GM19452 (cell line): Measurements from ENCODE around the gene RSPRY1.
"Not testable (repeated sequence)": the region's sequence is repeated elsewhere in the genome, so short reads cannot be mapped to it uniquely, and the experiment has no call there.

ENCODE experiments used
- ATAC-seq: cut with Tn5 transposase; IDR thresholded peaks from one replicate; pipeline ENCODE4 v1.9.1; 2021; ENCODE audit not compliant: unreplicated experiment

RSPRY1 gene

DNA sequence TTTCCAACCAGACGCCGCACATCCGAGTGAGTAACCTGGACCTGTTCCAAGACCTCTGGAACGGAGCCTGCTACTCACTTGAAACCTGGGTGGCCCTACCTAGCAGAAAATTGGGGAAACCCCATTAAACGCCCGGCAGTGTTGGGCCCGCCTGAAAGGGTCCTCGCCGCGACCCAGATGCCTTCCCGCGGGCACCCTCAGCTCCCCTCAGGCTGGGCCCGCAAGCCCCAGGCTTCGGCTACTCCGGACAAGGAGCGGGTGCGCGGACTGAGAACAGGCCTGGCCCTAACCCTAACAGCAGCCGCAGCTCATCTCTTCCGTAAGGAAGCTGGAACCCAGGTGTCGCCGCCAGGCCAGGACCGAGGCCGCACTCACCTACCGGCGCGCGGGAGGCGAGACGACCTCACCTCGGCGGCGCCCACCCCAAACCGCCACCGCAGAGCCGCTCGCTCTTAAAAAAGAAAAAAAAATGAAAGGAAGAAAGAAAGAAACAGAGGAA, 634 bp upstream of the RSPRY1 start:
- peak; percentile 39 for ATAC-seq

DNA sequence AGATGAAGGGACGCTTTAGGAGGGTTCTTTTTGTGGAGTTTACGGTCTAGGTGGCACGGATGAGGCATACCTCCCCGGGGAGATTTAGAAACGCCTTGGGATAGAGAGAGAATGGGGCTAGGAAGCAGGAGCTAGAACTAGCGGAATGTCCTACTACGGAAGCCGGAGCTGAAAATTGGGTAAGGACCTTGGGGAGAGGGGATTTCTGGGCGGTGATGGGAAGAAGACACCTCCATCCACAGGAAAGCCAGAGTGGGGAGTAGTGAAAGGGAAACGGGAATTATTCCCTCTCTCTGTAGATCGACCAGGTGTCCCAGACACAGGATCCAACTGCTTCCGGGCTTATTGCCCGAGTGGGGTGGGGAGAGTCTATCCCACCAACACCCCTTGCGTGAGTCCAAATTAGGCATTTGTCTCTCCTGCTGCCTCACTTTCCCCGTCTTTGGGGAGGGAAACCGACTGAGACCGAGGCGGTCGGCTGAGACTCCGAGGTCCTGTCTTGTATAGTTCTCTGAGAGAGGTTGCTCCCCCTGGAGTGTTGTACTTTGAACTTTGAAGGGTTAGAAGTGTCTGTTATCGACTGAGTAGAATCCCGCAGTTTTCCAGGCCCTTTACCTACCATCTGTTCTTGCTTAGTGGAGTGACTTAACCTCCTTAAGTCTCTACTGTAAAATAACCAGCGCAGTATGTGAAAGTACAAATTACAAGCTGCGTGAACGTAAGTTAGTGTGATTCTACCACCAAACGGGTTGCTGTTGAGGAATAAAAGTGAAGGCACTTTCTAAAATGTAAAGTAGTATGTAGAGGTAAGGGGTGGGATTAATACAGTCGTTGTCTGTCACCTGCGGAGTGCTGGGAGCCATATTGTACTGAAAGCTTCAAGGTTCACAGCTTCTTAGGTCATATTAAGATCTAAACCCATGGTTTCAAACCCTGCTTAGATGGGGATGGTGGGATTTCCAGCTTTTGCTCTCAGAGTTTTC, 1.0 kb downstream of the RSPRY1 start:
- no peak for ATAC-seq

- ATAC-seq: not testable (repeated sequence)
These were observed 2.0 kb downstream of the RSPRY1 start for GRCh38 chr16:57187902-57188710.

DNA sequence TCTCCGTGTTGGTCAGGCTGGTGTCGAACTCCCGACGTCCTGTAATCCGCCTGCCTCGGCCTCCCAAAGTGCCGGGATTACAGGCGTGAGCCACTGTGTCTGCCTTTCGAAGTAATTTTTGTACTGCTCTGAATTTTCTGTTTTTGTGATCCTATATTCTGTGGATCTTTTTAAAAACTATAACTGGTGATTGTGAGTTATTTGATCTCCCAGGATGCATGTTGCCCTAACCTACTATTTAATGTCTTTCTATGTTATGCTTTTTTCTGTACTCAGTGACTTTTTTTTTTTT, 2.5 kb downstream of the RSPRY1 start:
- ATAC-seq: no peak

DNA sequence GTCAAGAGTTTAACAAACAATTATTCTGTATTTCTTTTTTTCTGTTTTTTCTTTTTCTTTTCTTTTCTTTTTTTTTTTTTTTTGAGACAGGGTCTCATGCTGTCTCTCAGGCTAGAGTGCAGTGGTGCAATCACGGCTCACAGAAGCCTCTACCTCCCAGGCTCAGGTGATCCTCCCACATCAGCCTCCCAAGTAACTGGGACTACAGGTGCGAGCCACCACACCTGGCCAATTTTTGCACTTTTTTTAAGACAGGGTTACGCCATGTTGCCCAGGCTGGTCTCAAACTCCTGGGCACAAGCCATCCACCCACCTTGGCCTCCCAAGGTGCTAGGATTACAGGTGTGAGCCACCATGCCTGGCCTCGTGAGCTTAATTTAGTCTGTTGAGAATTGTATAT, 3.4 kb downstream of the RSPRY1 start:
- ATAC-seq: not testable (repeated sequence)

- no peak for ATAC-seq
These were observed 4.0 kb downstream of the RSPRY1 start for GRCh38 chr16:57190136-57190535.

- ATAC-seq: no peak
These were observed 5.0 kb downstream of the RSPRY1 start for GRCh38 chr16:57191056-57191571.

DNA sequence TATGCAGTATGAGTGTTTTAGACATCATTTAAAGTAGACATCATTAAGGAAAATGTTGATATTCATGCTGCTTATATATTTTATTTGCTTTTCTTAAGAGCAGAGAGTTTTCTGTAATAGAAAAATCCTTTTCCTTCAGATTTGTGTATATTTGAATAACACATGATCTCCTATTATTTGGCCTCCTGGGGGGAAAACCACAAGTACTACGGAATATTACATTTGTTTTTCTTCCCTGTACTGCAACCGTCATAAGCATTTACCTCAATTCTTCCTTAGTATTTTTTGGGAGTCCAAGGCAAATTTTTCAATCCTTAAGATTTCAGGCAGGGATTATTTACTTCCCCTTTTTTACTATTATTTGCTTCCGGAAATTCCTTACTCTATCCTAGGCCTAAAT, 6.0 kb downstream of the RSPRY1 start:
- ATAC-seq: no peak

DNA sequence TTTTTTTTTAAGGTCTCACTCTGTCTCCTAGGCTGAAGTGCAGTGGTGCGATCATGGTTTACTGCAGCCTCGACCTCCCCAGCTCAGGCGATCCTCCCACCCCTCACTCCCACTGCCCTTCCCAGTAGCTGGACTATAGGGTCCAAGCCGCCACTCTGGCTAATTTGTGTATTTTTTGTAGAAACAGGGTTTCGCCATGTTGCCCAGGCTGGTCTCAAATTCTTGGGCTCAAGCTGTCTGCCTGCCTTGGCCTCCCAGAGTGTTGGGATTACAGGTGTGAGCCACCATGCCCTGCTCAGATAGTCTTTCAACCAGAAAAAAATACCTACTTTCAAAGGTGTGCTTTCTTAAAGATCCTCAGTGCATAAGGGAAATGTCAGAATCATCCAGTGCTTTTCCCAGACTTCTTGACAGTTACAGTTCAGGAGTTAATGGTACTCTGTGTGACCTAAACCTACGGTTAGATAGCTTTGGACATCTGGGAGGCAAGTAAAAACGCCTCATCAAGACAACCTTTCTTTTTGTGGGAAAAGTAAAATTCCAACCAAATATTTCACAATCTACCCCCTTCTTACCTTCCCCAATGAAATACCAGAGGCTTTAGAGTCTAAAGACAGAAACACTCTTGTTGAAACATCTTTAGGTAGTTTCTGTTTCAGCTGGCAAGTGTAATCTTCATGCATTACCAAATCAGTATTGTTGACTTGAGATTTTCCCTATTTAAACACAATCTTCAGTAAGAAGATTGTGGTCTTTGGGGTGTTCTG, 6.8 kb downstream of the RSPRY1 start:
- no peak for ATAC-seq

DNA sequence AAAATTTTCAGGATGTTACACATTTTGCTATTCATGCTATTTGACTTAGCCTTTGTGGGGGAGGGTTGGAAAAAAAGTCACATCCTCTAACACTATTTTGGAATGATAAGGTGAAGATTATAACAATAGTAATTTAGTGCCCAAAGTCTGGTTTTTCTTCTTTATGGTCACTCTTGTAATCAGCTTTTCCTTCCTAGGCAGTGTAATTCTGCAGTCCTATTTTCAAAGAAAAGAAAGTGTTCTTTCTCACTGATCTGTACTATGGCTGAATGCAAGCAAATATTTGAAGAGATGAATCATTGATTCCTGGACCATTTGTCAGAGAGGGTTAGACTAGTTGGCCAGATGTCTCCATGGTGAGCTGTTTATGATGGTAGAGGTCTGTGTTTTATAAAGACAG, 8.4 kb downstream of the RSPRY1 start:
- no peak for ATAC-seq

- ATAC-seq: no peak
These were observed 10.2 kb downstream of the RSPRY1 start for GRCh38 chr16:57196286-57196685.

- ATAC-seq: no peak
These were observed 10.6 kb downstream of the RSPRY1 start for GRCh38 chr16:57196753-57197152.

- not testable (repeated sequence) for ATAC-seq
These were observed 14.2 kb downstream of the RSPRY1 start for GRCh38 chr16:57200321-57200720.

DNA sequence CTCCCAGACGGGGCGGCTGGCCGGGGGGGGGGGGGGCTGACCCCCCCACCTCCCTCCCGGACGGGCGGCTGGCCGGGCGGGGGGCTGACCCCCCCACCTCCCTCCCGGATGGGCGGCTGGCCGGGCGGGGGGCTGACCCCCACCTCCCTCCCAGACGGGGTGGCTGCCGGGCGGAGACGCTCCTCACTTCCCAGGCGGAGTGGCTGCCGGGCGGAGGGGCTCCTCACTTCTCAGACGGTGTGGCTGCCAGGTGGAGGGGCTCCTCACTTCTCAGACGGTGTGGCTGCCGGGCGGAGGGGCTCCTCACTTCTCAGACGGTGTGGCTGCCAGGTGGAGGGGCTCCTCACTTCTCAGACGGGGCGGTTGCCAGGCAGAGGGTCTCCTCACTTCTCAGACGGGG, 14.8 kb downstream of the RSPRY1 start:
- not testable (repeated sequence) for ATAC-seq

DNA sequence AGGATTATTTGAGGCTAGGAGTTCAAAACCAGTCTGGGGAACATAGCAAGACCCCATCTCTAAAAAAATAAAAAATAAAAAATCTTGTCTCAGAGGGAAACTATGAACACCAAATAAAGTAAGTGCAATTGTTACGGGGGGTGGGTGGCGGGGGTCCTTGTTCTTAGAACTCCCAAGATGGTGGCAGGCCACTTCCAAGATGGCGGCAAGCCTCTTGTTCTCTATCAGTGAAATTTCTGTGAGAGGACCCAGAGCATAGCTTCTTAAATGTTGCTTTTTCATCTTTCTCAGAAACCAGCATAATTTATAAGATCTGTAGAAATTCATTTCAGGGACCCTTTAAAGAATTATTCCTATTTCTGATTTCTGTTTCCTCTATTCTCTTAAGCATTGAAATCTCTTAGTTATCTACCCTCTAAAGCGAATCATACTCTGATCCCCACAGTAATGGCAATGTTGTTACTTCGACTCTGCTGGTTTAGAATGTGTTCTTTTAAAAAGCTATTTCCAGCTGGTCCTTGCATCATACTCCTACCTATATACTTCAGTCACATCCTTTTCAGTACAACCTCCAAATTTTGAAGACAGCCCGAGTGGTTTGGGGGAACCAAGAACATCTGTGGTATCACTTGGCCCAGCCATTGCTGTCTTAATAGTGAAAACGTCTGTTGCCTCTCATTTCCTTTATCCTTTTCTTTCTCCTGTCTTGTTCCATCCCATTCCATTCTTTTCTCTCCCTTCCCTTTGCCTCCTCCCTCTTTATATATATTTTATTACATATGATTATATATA, 16.2 kb downstream of the RSPRY1 start:
- no peak for ATAC-seq

GRCh38 chr16:57203451-57203850, 17.3 kb downstream of the RSPRY1 start:
- ATAC-seq: no peak

DNA sequence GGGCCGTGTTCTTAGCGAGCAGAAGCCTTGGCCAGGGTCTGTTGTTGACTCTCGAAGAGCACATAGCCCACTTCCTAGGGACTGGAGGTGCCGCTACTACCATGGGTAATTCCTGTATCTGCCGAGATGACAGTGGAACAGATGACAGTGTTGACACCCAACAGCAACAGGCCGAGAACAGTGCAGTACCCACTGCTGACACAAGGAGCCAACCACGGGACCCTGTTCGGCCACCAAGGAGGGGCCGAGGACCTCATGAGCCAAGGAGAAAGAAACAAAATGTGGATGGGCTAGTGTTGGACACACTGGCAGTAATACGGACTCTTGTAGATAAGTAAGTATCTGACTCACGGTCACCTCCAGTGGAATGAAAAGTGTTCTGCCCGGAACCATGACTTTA, 18.5 kb downstream of the RSPRY1 start:
- ATAC-seq: no peak

DNA sequence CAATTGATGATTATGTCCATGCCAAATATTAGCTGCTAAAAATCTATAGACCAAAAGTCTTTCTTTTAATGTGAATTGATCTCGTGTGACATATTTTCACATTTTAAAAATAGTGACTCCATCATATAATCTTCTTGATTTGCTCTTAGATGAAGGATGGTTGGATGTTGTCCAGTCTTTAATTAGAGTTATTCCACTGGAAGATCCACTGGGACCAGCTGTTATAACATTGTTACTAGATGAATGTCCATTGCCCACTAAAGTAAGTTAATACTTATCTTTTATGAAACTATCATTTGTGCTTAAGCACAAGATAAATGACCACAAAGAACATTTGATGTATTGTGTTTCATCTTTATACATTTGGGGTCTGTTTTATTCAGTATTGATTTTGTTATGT, 22.8 kb downstream of the RSPRY1 start:
- ATAC-seq: no peak

- ATAC-seq: no peak
These were observed 23.7 kb downstream of the RSPRY1 start for GRCh38 chr16:57209780-57210179.

DNA sequence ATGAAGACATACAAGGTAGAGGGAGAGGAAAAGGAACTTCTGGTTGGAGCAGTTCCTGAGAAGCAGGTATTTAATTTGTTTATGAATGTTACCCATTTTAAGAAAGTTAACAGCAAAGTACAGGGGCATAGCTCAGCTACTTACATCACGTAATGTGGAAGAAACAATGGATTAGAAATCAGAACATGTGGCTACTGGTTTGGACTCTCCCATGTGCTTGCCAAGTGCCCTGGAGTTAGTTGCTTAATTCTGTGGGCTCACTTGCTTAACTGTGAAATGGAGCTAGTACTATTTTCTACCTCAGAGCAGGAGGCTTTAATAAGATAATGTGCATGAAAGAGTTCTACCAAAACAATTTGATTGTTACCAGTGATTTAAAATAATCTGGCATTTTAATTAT, 27.3 kb downstream of the RSPRY1 start:
- no peak for ATAC-seq
